K562 (cell line): ENCODE data around the gene CENPT. TPM values are rescaled to one million over a fixed set of nuclear protein-coding genes. Genes with fewer than 3 reads are reported as not detected.

Experiments used
- DACH1 ChIP-seq: fragments of 450-650 bp; IDR thresholded peaks from 2 replicates; pipeline ENCODE4 v1.6.1; 2018; ENCODE audit not compliant: partially characterized antibody
- MEF2A ChIP-seq: IDR thresholded peaks from 2 replicates; pipeline ENCODE4 v1.6.1; 2011; ENCODE audit warnings: low read depth, mild to moderate bottlenecking, low read length, moderate library complexity; ENCODE audit not compliant: control insufficient read depth
- RFX5 ChIP-seq: IDR thresholded peaks from 2 replicates; pipeline ENCODE4 v1.6.1; 2011; ENCODE audit warnings: low read depth, mild to moderate bottlenecking, improper control_type of control experiment, low read length
- SPI1 ChIP-seq: IDR thresholded peaks from 2 replicates; pipeline ENCODE4 v1.6.1; 2011; ENCODE audit warnings: low read depth, low read length, control low read depth, borderline replicate concordance
- U2AF2 ChIP-seq: fragments of 200-400 bp; formaldehyde crosslinking; optimal IDR thresholded peaks from 2 replicates; pipeline ENCODE3; 2017; ENCODE audit warnings: low read depth, mild to moderate bottlenecking, low read length
- polyA plus RNA-seq, 8 experiments: library from polyadenylated mRNA; depleted of rRNA in 4 of 8; stranded (reverse) in 5 of 8; unstranded in 3 of 8; fragments of >200 nt; fragmentation: Nextera tagmentation in 2 of 8; fragmentation: Illumina TruSeq in 1 of 8; extraction: Ambion mirVana in 2 of 8; extraction: Trizol in 1 of 8; gene quantifications; 2 replicates each; pipeline versions ENCODE4 v1.2.1 to v1.2.3, GENCODE V29; 2011 to 2014; ENCODE audit warnings: inconsistent platforms in 1 of 8, missing spikeins in 1 of 8
- total RNA-seq, 7 experiments: library from RNA; depleted of rRNA in 6 of 7; stranded (reverse); fragments of >200 nt in 6 of 7; fragmentation: Illumina TruSeq in 2 of 7; extraction: Trizol in 2 of 7; gene quantifications; 2 replicates each; pipeline versions ENCODE4 v1.2.1 to v1.2.3, GENCODE V29; 2011 to 2021; ENCODE audit warnings: low replicate concordance in 1 of 7
- TF ChIP-seq, protein P1 (sequence below): fragments of 250-450 bp; sonication (Bioruptor Pico); IDR thresholded peaks from 2 replicates; pipeline ENCODE4 v1.4.0; 2020
- TF ChIP-seq, protein P2 (sequence below), 2 experiments: fragments of 450-650 bp; IDR thresholded peaks; 2 replicates each; pipeline ENCODE4 v1.6.1; 2016; ENCODE audit warnings: mild to moderate bottlenecking in 2 of 2, borderline replicate concordance in 1 of 2, low read depth in 1 of 2, moderate library complexity in 1 of 2
- TF ChIP-seq, protein P3 (sequence below): fragments of 200-800 bp; sonication (Bioruptor generic); IDR thresholded peaks from 2 replicates; pipeline ENCODE4 v1.6.1; 2017; ENCODE audit warnings: missing genetic modification characterization, missing compliant biosample characterization

The CENPT gene
- total and polyA plus RNA-seq, 9 of the 15 experiments (the other 6 are each of a cell fraction or from before 2014, with no cell fraction given): 3.6 to 94.2 (median 44.1) TPM

DNA sequence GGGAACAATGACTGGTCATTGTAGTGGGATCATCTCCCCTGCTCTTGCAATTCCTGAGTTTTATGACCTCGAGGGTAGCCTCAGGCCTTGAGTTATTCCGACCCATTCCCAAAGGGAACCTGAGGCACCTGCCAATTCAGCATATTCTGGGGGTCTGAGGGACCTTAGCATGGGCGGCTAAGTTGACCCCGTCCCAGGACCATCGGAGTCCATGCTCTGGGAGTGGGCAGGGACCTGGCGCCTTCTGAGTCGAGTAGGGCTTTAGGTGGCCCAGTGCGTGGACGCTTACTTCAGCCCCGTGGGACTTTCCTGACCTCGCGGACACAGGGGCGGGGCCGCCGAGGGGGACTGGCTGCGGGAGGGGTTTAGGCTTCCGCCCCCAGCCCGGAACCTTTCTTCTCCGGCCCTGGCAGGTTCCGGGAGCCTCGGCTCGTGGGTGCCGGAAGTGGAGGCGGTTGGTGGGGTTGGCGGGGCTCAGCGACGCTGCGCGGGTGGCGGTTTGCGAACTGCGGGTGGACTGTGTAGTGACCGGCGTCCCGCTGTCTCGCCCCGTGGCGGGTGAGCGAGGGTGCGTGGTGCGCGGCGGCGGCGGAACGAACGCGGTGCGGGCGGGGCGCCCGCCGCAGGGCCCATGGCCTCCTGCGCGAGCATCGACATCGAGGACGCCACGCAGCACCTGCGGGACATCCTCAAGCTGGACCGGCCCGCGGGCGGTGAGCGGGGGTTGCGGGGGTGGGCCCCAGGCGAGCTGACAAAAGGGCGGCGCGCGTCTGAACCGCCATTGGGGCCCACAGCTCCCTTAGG lies 25.3 kb upstream of the CENPT start, which contains the start of gene EDC4 (continued):
- TF ChIP-seq, protein P1, sequence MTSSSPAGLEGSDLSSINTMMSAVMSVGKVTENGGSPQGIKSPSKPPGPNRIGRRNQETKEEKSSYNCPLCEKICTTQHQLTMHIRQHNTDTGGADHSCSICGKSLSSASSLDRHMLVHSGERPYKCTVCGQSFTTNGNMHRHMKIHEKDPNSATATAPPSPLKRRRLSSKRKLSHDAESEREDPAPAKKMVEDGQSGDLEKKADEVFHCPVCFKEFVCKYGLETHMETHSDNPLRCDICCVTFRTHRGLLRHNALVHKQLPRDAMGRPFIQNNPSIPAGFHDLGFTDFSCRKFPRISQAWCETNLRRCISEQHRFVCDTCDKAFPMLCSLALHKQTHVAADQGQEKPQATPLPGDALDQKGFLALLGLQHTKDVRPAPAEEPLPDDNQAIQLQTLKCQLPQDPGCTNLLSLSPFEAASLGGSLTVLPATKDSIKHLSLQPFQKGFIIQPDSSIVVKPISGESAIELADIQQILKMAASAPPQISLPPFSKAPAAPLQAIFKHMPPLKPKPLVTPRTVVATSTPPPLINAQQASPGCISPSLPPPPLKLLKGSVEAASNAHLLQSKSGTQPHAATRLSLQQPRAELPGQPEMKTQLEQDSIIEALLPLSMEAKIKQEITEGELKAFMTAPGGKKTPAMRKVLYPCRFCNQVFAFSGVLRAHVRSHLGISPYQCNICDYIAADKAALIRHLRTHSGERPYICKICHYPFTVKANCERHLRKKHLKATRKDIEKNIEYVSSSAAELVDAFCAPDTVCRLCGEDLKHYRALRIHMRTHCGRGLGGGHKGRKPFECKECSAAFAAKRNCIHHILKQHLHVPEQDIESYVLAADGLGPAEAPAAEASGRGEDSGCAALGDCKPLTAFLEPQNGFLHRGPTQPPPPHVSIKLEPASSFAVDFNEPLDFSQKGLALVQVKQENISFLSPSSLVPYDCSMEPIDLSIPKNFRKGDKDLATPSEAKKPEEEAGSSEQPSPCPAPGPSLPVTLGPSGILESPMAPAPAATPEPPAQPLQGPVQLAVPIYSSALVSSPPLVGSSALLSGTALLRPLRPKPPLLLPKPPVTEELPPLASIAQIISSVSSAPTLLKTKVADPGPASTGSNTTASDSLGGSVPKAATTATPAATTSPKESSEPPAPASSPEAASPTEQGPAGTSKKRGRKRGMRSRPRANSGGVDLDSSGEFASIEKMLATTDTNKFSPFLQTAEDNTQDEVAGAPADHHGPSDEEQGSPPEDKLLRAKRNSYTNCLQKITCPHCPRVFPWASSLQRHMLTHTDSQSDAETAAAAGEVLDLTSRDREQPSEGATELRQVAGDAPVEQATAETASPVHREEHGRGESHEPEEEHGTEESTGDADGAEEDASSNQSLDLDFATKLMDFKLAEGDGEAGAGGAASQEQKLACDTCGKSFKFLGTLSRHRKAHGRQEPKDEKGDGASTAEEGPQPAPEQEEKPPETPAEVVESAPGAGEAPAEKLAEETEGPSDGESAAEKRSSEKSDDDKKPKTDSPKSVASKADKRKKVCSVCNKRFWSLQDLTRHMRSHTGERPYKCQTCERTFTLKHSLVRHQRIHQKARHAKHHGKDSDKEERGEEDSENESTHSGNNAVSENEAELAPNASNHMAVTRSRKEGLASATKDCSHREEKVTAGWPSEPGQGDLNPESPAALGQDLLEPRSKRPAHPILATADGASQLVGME (CRISPR knock-in tag): peak; percentile 83; the same call in 1 of the 2 replicates
- TF ChIP-seq, protein P2, sequence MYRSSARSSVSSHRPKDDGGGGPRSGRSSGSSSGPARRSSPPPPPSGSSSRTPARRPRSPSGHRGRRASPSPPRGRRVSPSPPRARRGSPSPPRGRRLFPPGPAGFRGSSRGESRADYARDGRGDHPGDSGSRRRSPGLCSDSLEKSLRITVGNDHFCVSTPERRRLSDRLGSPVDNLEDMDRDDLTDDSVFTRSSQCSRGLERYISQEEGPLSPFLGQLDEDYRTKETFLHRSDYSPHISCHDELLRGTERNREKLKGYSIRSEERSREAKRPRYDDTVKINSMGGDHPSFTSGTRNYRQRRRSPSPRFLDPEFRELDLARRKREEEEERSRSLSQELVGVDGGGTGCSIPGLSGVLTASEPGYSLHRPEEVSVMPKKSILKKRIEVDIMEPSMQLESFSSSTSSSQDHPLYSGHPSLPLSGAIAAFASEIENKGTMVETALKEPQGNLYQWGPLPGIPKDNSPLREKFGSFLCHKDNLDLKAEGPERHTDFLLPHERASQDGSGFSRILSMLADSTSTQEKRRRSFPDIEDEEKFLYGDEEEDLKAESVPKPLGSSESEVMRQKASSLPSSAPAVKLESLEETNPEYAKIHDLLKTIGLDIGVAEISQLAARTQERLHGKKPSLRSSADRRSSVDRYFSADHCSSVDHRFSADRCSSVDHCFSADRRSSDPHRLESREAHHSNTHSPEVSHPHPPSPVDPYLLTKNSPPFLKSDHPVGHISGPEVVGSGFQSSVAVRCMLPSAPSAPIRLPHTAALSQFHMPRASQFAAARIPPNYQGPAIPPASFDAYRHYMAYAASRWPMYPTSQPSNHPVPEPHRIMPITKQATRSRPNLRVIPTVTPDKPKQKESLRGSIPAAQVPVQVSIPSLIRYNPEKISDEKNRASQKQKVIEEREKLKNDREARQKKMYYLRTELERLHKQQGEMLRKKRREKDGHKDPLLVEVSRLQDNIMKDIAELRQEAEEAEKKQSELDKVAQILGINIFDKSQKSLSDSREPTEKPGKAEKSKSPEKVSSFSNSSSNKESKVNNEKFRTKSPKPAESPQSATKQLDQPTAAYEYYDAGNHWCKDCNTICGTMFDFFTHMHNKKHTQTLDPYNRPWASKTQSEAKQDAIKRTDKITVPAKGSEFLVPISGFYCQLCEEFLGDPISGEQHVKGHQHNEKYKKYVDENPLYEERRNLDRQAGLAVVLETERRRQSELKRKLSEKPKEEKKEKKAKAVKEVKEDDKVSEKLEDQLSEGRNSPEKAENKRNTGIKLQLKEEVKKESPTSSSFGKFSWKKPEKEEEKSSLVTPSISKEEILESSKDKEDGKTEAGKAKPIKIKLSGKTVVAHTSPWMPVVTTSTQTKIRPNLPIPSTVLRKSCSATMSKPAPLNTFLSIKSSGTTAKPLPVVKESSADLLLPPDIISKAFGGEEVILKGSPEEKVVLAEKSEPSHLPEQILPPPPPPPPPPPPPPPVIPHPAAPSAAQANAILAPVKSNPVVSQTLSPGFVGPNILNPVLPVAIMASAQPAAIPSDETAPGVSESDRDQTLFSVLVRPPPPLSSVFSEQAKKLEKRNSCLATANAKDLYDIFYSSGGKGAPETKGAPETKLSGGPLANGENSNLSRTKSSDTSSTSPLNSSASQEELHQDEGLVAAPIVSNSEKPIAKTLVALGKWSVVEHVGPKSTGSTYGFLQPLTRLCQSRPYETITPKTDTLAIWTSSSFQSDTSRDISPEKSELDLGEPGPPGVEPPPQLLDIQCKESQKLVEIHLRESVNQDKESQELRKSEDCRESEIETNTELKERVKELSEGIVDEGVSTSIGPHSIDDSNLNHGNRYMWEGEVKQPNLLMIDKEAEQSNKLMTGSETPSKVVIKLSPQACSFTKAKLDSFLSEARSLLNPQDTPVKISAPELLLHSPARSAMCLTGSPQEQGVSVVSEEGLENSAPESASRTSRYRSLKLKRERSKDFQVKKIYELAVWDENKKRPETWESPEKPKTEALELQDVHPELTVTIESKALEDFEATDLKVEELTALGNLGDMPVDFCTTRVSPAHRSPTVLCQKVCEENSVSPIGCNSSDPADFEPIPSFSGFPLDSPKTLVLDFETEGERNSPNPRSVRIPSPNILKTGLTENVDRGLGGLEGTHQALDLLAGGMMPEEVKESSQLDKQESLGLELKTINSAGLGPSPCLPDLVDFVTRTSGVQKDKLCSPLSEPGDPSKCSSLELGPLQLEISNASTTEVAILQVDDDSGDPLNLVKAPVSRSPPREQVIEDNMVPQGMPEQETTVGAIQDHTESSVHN (IDR thresholded peaks at IDR 0.05; ENCODE audit: borderline replicate concordance in 1 of 2, low read depth in 1 of 2): no peak
- TF ChIP-seq MEF2A (0 out of 2 replicates have a peak, but pooled peaks have one; percentile 49), U2AF2 (no peak), DACH1 (no peak), SPI1 (no peak), RFX5 (no peak)
- TF ChIP-seq, protein P3, sequence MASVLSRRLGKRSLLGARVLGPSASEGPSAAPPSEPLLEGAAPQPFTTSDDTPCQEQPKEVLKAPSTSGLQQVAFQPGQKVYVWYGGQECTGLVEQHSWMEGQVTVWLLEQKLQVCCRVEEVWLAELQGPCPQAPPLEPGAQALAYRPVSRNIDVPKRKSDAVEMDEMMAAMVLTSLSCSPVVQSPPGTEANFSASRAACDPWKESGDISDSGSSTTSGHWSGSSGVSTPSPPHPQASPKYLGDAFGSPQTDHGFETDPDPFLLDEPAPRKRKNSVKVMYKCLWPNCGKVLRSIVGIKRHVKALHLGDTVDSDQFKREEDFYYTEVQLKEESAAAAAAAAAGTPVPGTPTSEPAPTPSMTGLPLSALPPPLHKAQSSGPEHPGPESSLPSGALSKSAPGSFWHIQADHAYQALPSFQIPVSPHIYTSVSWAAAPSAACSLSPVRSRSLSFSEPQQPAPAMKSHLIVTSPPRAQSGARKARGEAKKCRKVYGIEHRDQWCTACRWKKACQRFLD (CRISPR knock-in tag): peak; percentile 64; the same call in 1 of the 2 replicates
